HG02981 (cell line): ENCODE data around the gene PRAMEF1.
"Not testable (repeated sequence)": the region's sequence is repeated elsewhere in the genome, so short reads cannot be mapped to it uniquely, and the experiment has no call there.

ENCODE experiments used
- ATAC-seq: cut with Tn5 transposase; IDR thresholded peaks from one replicate; pipeline ENCODE4 v1.9.1; 2021; ENCODE audit warnings: mild to moderate bottlenecking, moderate library complexity; ENCODE audit not compliant: unreplicated experiment

PRAMEF1 gene

GRCh38 chr1:12774801-12775345, 16.3 kb upstream of the PRAMEF1 start:
- ATAC-seq: no peak

- no peak for ATAC-seq
These were observed 15.8 kb upstream of the PRAMEF1 start for GRCh38 chr1:12775443-12775842.

DNA sequence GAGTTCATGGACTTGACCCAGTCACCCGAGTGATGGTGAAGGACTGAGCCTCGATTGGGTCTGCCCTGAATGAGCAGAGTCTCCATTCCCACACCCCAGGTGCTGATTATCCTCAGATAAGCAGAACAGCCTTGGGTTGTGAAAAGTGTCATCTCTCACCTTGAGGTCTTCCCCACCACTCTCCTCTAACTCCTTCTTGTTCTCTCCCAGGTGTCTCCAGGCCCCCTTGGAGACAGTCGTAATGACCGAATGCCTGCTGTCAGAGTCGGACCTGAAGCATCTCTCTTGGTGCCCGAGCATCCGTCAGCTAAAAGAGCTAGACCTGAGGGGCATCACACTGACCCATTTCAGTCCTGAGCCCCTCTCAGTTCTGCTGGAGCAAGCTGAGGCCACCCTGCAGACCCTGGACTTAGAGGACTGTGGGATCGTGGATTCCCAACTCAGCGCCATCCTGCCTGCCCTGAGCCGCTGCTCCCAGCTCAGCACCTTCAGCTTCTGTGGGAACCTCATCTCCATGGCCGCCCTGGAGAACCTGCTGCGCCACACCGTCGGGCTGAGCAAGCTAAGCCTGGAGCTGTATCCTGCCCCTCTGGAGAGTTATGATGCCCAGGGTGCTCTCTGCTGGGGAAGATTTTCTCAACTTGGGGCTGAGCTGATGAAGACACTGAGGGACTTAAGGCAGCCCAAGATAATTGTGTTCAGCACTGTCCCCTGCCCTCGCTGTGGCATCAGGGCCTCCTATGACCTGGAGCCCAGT, 14.2 kb upstream of the PRAMEF1 start:
- no peak for ATAC-seq

- no peak for ATAC-seq
These were observed 13.1 kb upstream of the PRAMEF1 start for GRCh38 chr1:12778061-12778460.

- ATAC-seq: no peak
These were observed 12.3 kb upstream of the PRAMEF1 start for GRCh38 chr1:12778907-12779306.

GRCh38 chr1:12781488-12781887, 9.7 kb upstream of the PRAMEF1 start:
- not testable (repeated sequence) for ATAC-seq

DNA sequence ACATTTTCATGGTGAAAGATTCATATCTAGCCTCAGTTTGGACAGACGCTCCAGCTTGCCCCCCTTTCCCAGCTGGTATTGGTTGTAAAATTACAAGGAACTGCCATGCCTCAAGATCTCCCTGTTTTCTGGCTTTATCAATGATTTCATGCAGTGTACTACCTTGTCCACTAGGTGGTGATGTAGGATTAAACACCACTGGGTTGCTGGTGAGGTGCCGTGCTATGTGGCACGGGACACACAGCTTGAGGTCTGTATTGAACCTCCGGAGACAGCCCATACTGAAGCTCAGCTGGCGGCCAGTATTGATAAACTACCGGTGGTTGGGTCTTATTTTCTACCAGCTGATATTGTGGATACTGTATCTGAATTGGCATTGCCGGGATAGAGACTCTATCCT, 7.4 kb upstream of the PRAMEF1 start:
- not testable (repeated sequence) for ATAC-seq

DNA sequence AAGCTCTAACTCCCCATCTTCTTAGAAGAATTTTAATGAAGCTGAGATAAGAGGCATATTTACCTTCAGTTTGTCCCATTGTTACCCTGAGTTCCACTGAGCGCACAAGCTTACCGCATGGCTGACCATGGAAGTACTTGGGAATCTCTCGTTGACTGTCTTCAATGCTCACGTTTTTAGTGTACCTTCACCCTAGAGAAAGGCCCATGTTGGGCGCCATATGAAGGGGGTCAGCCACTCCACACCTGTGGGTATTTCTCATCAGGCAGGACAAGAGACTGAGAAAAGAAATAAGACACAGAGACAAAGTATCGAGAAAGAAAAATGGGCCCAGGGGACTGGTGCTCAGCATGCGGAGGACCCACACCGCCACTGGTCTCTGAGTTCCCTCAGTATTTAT, 6.5 kb upstream of the PRAMEF1 start:
- not testable (repeated sequence) for ATAC-seq

DNA sequence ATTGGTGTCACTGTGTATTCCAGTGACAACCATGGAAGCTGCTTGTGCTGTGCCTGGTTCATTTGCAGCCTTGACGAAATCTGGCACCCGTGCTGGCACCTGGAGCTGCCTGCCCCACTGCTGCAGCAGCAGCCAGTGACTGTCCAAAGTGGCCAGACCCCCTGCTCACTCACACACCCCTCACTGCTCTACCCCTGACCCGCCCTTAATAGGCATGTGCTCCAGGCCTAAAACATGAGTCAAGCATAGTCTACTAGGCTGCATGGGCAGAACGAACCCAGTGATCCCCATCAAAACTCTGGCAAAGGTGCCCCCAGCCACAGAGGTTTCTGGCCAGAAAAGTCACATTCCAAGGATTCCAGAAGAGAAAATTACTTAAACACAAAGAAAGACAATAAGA, 7.7 kb downstream of the PRAMEF1 start:
- no peak for ATAC-seq

- no peak for ATAC-seq
These were observed 8.5 kb downstream of the PRAMEF1 start for GRCh38 chr1:12799730-12800129.

DNA sequence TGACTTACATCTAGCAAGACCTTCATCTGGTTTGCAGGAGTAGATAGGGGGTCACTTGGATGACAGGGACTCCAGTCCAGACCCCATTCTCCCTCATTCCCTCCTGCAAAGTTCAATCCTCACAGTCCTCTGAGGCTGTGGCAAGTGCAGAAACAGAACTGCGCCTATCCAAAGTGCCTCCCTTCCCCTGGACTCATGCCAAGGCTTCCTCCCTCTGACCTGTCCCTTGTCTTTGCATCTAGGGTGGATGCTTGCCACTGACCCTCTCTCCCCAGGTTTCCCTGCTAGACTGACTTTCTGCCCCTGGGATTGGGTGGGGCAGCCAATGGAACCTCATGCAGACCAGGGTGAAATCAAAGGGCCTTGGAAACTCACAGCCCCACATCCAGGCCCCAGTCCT, 18.7 kb downstream of the PRAMEF1 start:
- ATAC-seq: no peak

DNA sequence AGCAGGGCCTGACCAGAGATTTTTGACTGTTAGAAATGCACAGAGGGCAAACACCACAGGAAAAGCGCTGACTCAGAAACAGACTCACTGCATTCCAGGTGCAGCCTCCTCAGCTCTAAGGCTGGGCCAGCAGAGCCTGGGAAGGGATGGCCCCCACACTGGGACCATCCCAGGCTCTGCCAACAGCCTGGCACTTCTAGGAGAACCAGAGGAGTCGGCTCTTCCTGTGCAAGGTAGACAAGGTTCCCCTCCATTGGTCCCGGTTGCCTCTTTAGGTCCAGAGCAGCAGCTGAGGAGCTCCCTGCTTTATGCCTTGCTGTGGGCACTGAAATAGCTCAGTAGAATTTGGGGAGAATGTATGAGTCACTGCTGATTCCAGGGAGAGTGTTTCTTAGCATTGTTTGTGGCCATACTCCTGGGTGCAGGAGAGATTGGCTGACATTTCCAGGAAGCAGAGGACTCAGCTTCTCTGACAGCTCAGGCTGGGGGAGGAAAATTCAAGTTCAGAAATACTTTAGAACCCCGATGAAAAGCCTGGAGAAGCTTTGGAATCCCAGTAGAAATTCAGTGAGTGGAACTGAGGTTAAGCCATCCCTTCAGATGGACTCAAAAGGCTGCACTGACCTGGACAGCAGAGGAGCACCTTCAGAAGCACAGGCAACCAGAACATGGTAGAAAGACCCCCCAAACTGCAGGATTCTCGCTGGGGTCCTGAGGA, 19.7 kb downstream of the PRAMEF1 start:
- no peak for ATAC-seq

DNA sequence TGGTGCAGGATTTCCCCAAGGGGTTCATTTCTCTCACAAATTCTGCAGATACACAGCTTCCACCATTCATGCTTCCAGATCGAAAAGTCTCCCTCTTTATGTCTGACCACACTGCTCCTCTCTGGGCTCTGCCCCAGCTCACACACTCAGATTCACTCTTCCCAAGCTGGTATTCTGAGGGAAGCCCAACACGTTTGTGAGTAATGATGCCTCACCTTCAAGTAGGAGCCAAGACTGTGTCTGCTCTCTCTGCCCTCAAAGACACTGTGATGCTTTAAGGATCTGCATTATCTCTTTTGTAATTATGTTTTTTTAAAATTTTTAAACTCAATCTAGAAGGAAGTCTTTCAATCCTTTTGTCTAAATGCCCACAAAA, 20.2 kb downstream of the PRAMEF1 start:
- no peak for ATAC-seq

GRCh38 chr1:12819061-12819460, 27.9 kb downstream of the PRAMEF1 start:
- ATAC-seq: not testable (repeated sequence)

- ATAC-seq: not testable (repeated sequence)
These were observed 40.1 kb downstream of the PRAMEF1 start, which contains the start of gene PRAMEF11 for GRCh38 chr1:12831310-12831709. PRAMEF11 (minus strand) TSS chr1:12831410; CDS start chr1:12828789, 2,621 bp downstream.

- ATAC-seq: not testable (repeated sequence)
These were observed 42.1 kb downstream of the PRAMEF1 start for GRCh38 chr1:12833251-12833650.
